HG02759 (cell line): ENCODE data around the gene TNPO1.
"Not testable (repeated sequence)": the region's sequence is repeated elsewhere in the genome, so short reads cannot be mapped to it uniquely, and the experiment has no call there.

Source experiments
- ATAC-seq: cut with Tn5 transposase; IDR thresholded peaks from one replicate; pipeline ENCODE4 v1.9.1; 2021; ENCODE audit warnings: mild to moderate bottlenecking, moderate library complexity; ENCODE audit not compliant: unreplicated experiment

TNPO1 gene

GRCh38 chr5:72922422-72922821 is 106.0 kb downstream of the TNPO1 start:
- no peak for ATAC-seq

GRCh38 chr5:72925336-72926010 is 109.0 kb downstream of the TNPO1 start:
- ATAC-seq = no peak

GRCh38 chr5:72932686-72933085 is 116.2 kb downstream of the TNPO1 start:
- not testable (repeated sequence) for ATAC-seq

GRCh38 chr5:72934953-72935725 is 118.7 kb downstream of the TNPO1 start:
- not testable (repeated sequence) for ATAC-seq

GRCh38 chr5:72936893-72937292 is 120.4 kb downstream of the TNPO1 start:
- ATAC-seq = no peak

- ATAC-seq = no peak
These were observed 121.1 kb downstream of the TNPO1 start for GRCh38 chr5:72937517-72938061.

GRCh38 chr5:72938206-72938605 is 121.7 kb downstream of the TNPO1 start:
- ATAC-seq = no peak

- ATAC-seq = no peak
These were observed 123.6 kb downstream of the TNPO1 start for GRCh38 chr5:72940082-72940481.

- no peak for ATAC-seq
These were observed 126.8 kb downstream of the TNPO1 start for GRCh38 chr5:72943307-72943706.

GRCh38 chr5:72947498-72947897 is 131.0 kb downstream of the TNPO1 start:
- no peak for ATAC-seq

GRCh38 chr5:72949481-72949880 is 133.0 kb downstream of the TNPO1 start:
- no peak for ATAC-seq

GRCh38 chr5:72951671-72952468 is 135.4 kb downstream of the TNPO1 start:
- ATAC-seq = no peak

- no peak for ATAC-seq
These were observed 137.9 kb downstream of the TNPO1 start for GRCh38 chr5:72954389-72954788.

- peak; percentile 45 for ATAC-seq
These were observed 138.8 kb downstream of the TNPO1 start for GRCh38 chr5:72955143-72955767.

- peak; percentile 96 for ATAC-seq
These were observed 139.4 kb downstream of the TNPO1 start, which contains the start of gene FCHO2 for GRCh38 chr5:72955768-72956323. FCHO2 (plus strand) TSS chr5:72956041; CDS start chr5:72956097, 56 bp downstream.

- peak; percentile 50 for ATAC-seq
These were observed 140.1 kb downstream of the TNPO1 start for GRCh38 chr5:72956324-72957140.

GRCh38 chr5:72957337-72957736 is 140.9 kb downstream of the TNPO1 start:
- ATAC-seq = no peak

- ATAC-seq = no peak
These were observed 142.8 kb downstream of the TNPO1 start for GRCh38 chr5:72959257-72959656.
